Right ventricle myocardium superior (tissue), 1 donor: ENCODE data around the gene GARIN5A. TPM values are rescaled to one million over a fixed set of nuclear protein-coding genes. Genes with fewer than 3 reads are reported as not detected.

Experiments used
- ATAC-seq: fragments of 200-7000 bp; cut with Tn5 transposase; one replicate; pipeline ENCODE4 v1.9.1; 2020; ENCODE audit warnings: mild to moderate bottlenecking; ENCODE audit not compliant: poor library complexity
- DNase-seq: peaks from one replicate; pipeline ENCODE4 v3.0.0-alpha.2; 2020
- intact Hi-C: fragments of 100-400 bp; cut with DNase I; formaldehyde crosslinking; loops from one replicate; pipeline ENCODE4 v1.11.2; 2022
- total RNA-seq: library from RNA; stranded (reverse); fragmentation: NEBNext Ultra II Directional; extraction: Animal tissue kit (Norgen Biotek cat#: 25700); gene quantifications from one replicate; pipeline ENCODE4 v1.2.1, GENCODE V29; 2021
- donor health status: DM: no; HTN: yes; CAD: no; lungs with severe emphysema.

The GARIN5A gene
- total RNA-seq, 1 donor from 2014 or later, result 2.0 TPM

GRCh38 chr19:50492303-50493052 lies 15.8 kb upstream of the GARIN5A start:
- ATAC-seq (no peak), DNase-seq (peak; percentile 32)
- intact Hi-C loops, result no loop called here

GRCh38 chr19:50490991-50491472 lies 14.4 kb upstream of the GARIN5A start:
- intact Hi-C loops, result no loop called here
- ATAC-seq (no peak), DNase-seq (peak; percentile 26)

- intact Hi-C loops, result no loop called here
- no peak for ATAC-seq
- peak; percentile 30 for DNase-seq
These were observed 13.8 kb upstream of the GARIN5A start for GRCh38 chr19:50490411-50490811.

GRCh38 chr19:50489461-50490011 lies 12.9 kb upstream of the GARIN5A start:
- ATAC-seq (no peak), DNase-seq (peak; percentile 44)
- intact Hi-C loops, result no loop called here

- peak; percentile 4 for ATAC-seq
- DNase-seq, result peak; percentile 39
These were observed 11.9 kb upstream of the GARIN5A start for GRCh38 chr19:50488389-50489194.

GRCh38 chr19:50486823-50487515 lies 10.3 kb upstream of the GARIN5A start:
- DNase-seq (peak; percentile 56), ATAC-seq (no peak)
- intact Hi-C loops, result no loop called here

More at GRCh38 chr19:50488389-50489194, 11.9 kb upstream of the GARIN5A start:
- intact Hi-C loops, result no loop called here

- DNase-seq (peak; percentile 10), ATAC-seq (no peak)
- intact Hi-C loops, result no loop called here
These were observed 8.8 kb upstream of the GARIN5A start for GRCh38 chr19:50485284-50485955.

GRCh38 chr19:50482916-50483315 lies 6.3 kb upstream of the GARIN5A start:
- no peak for DNase-seq
- ATAC-seq, result no peak
- intact Hi-C loops, result no loop called here

GRCh38 chr19:50482271-50482855 lies 5.7 kb upstream of the GARIN5A start:
- no peak for ATAC-seq
- intact Hi-C loops, result no loop called here
- no peak for DNase-seq

GRCh38 chr19:50481351-50482149 lies 4.9 kb upstream of the GARIN5A start:
- intact Hi-C loops, result no loop called here
- DNase-seq (no peak), ATAC-seq (no peak)

- DNase-seq (no peak), ATAC-seq (no peak)
- intact Hi-C loops, result no loop called here
These were observed 3.8 kb upstream of the GARIN5A start for GRCh38 chr19:50480281-50481111.

GRCh38 chr19:50479761-50480251 lies 3.2 kb upstream of the GARIN5A start:
- no peak for DNase-seq
- intact Hi-C loops, result no loop called here
- no peak for ATAC-seq

- DNase-seq, result no peak
- no peak for ATAC-seq
- intact Hi-C loops, result no loop called here
These were observed 2.5 kb upstream of the GARIN5A start for GRCh38 chr19:50478901-50479715.

GRCh38 chr19:50477751-50478515 lies 1.3 kb upstream of the GARIN5A start:
- DNase-seq (no peak), ATAC-seq (no peak)
- intact Hi-C loops, result no loop called here

GRCh38 chr19:50476907-50477238 lies 225 bp upstream of the GARIN5A start:
- no peak for DNase-seq
- intact Hi-C loops, result no loop called here

More at GRCh38 chr19:50476907-50477238, 225 bp upstream of the GARIN5A start:
- ATAC-seq, result no peak
